Measurements from ENCODE around the gene HNMT.

- no peak for TF ChIP-seq SNAI2 (CRISPR knock-in tag; IDR thresholded peaks at IDR 0.05)
- TF ChIP-seq ZNF70 (CRISPR knock-in tag; IDR thresholded peaks at IDR 0.05), result no peak
- TF ChIP-seq CSDC2 (CRISPR knock-in tag; IDR thresholded peaks at IDR 0.05), result no peak
- TF ChIP-seq BACH2 (CRISPR knock-in tag; IDR thresholded peaks at IDR 0.05; ENCODE audit: borderline replicate concordance), result no peak
- TF ChIP-seq PATZ1 (CRISPR knock-in tag; IDR thresholded peaks at IDR 0.05; ENCODE audit: borderline replicate concordance), result no peak
- TF ChIP-seq CREB5 (CRISPR knock-in tag; IDR thresholded peaks at IDR 0.05; ENCODE audit: low read depth), result no peak
- no peak for TF ChIP-seq RARB (CRISPR knock-in tag; IDR thresholded peaks at IDR 0.05)
- TF ChIP-seq TOX (CRISPR knock-in tag; IDR thresholded peaks at IDR 0.05; ENCODE audit: borderline replicate concordance), result no peak
- no peak for TF ChIP-seq ZC3H10 (CRISPR knock-in tag; IDR thresholded peaks at IDR 0.05)
- TF ChIP-seq ISL1 (CRISPR knock-in tag; IDR thresholded peaks at IDR 0.05), result no peak
These were observed 53.6 kb downstream of the HNMT start for GRCh38 chr2:138017824-138018223.

Measured in SK-N-SH treated with all-trans-retinoic acid at 6 μM for 48 hours (cell line).